K562 (cell line): Measurements from ENCODE around the gene STK16. TPM values are rescaled to one million over a fixed set of nuclear protein-coding genes. Genes with fewer than 3 reads are reported as not detected.
A peak's percentile ranks its signal among the peaks of the same experiment; 100 is the strongest.

Experiments used
- BCLAF1 ChIP-seq, 2 experiments: fragments of 450-650 bp in 1 of 2; IDR thresholded peaks; 2 replicates each; pipeline ENCODE4 v1.6.1; 2011 to 2017; ENCODE audit warnings: low read depth in 2 of 2, antibody characterized with exemption in 1 of 2, borderline replicate concordance in 1 of 2, low read length in 1 of 2, mild to moderate bottlenecking in 1 of 2, mixed read lengths in 1 of 2; ENCODE audit not compliant: control insufficient read depth in 1 of 2
- CBFB ChIP-seq: sonication (generic); formaldehyde crosslinking; IDR thresholded peaks from 2 replicates; pipeline ENCODE4 v1.4.0; 2020; ENCODE audit warnings: mild to moderate bottlenecking, missing genetic modification reagents
- CHCHD3 ChIP-seq: fragments of 250-450 bp; sonication (Bioruptor Pico); IDR thresholded peaks from 2 replicates; pipeline ENCODE4 v2.1.2; 2022; ENCODE audit warnings: mild to moderate bottlenecking
- HDAC6 ChIP-seq: IDR thresholded peaks from 2 replicates; pipeline ENCODE4 v1.6.1; 2012; ENCODE audit warnings: low read depth, mild to moderate bottlenecking, control low read depth, inconsistent platforms, low read length, moderate library complexity
- ILK ChIP-seq: fragments of 450-650 bp; IDR thresholded peaks from 2 replicates; pipeline ENCODE4 v1.6.1; 2016; ENCODE audit warnings: missing genetic modification characterization, low read depth, mild to moderate bottlenecking, missing compliant biosample characterization, moderate library complexity, borderline replicate concordance
- JUND ChIP-seq, 2 experiments: IDR thresholded peaks; 2 replicates in 1 of 2; 3 replicates in 1 of 2; pipeline ENCODE4 v1.6.1; 2011; ENCODE audit warnings: borderline replicate concordance in 2 of 2, low read depth in 2 of 2, low read length in 2 of 2, improper control_type of control experiment in 1 of 2, missing biosample characterization in 1 of 2, missing genetic modification characterization in 1 of 2, missing genetic modification reagents in 1 of 2
- KDM1A ChIP-seq, 2 experiments: fragments of 450-650 bp; IDR thresholded peaks; 2 replicates each; pipeline ENCODE4 v1.6.1; 2016; ENCODE audit warnings: mild to moderate bottlenecking in 2 of 2
- PHF20 ChIP-seq: fragments of 450-650 bp; IDR thresholded peaks from 2 replicates; pipeline ENCODE4 v1.6.1; 2018; ENCODE audit not compliant: partially characterized antibody
- PRDM10 ChIP-seq: fragments of 450-650 bp; IDR thresholded peaks from 2 replicates; pipeline ENCODE4 v1.6.1; 2018; ENCODE audit not compliant: partially characterized antibody
- PURB ChIP-seq: sonication (generic); formaldehyde crosslinking; IDR thresholded peaks from 2 replicates; pipeline ENCODE4 v1.9.0; 2021; ENCODE audit warnings: low read depth, mild to moderate bottlenecking, missing genetic modification reagents
- RERE ChIP-seq: sonication (generic); formaldehyde crosslinking; IDR thresholded peaks from 2 replicates; pipeline ENCODE4 v1.8.0; 2023; ENCODE audit warnings: missing genetic modification reagents, mild to moderate bottlenecking, borderline replicate concordance
- SMAD4 ChIP-seq: fragments of 250-450 bp; sonication (Bioruptor Pico); conservative IDR thresholded peaks from 2 replicates; pipeline ENCODE4 v1.8.0; 2021; ENCODE audit warnings: inconsistent platforms, mild to moderate bottlenecking, moderate library complexity
- ZNF197 ChIP-seq: fragments of 200-800 bp; sonication (Bioruptor generic); IDR thresholded peaks from 2 replicates; pipeline ENCODE4 v1.6.1; 2016; ENCODE audit warnings: low read depth, missing genetic modification characterization, missing compliant biosample characterization
- ZNF561 ChIP-seq: fragments of 450-650 bp; formaldehyde crosslinking; conservative IDR thresholded peaks from 2 replicates; pipeline ENCODE4 v1.4.0; 2020; ENCODE audit warnings: mild to moderate bottlenecking, moderate library complexity
- ZNF695 ChIP-seq: fragments of 450-650 bp; formaldehyde crosslinking; IDR thresholded peaks from 2 replicates; pipeline ENCODE4 v1.4.0; 2020; ENCODE audit warnings: mild to moderate bottlenecking, moderate library complexity
- ZNF830 ChIP-seq: fragments of 250-450 bp; sonication (Bioruptor Pico); IDR thresholded peaks from 2 replicates; pipeline ENCODE4 v1.5.0; 2021; ENCODE audit warnings: mild to moderate bottlenecking
- polyA plus RNA-seq, 8 experiments: library from polyadenylated mRNA; depleted of rRNA in 4 of 8; stranded (reverse) in 5 of 8; unstranded in 3 of 8; fragments of >200 nt; fragmentation: Nextera tagmentation in 2 of 8; fragmentation: Illumina TruSeq in 1 of 8; extraction: Ambion mirVana in 2 of 8; extraction: Trizol in 1 of 8; gene quantifications; 2 replicates each; pipeline versions ENCODE4 v1.2.1 to v1.2.3, GENCODE V29; 2011 to 2014; ENCODE audit warnings: inconsistent platforms in 1 of 8, missing spikeins in 1 of 8
- total RNA-seq, 7 experiments: library from RNA; depleted of rRNA in 6 of 7; stranded (reverse); fragments of >200 nt in 6 of 7; fragmentation: Illumina TruSeq in 2 of 7; extraction: Trizol in 2 of 7; gene quantifications; 2 replicates each; pipeline versions ENCODE4 v1.2.1 to v1.2.3, GENCODE V29; 2011 to 2021; ENCODE audit warnings: low replicate concordance in 1 of 7

Gene STK16
- total and polyA plus RNA-seq, 9 of the 15 experiments (the other 6 are each of a cell fraction or from before 2014, with no cell fraction given) = 5.4 to 36.2 (median 17.8) TPM

GRCh38 chr2:219272995-219273394 lies 27.7 kb downstream of the STK16 start (continued):
- TF ChIP-seq RERE (no peak), ZNF561 (CRISPR knock-in tag) (no peak), PRDM10 (no peak), CBFB (CRISPR knock-in tag) (no peak), ZNF197 (no peak), ILK (tag) (no peak), SMAD4 (CRISPR knock-in tag) (no peak), KDM1A (IDR thresholded peaks at IDR 0.05) (peak; percentile 27 to 48; a peak in 1 of 4 replicates), PHF20 (no peak), CHCHD3 (no peak), ZNF830 (CRISPR knock-in tag) (no peak), BCLAF1 (IDR thresholded peaks at IDR 0.05; ENCODE audit: borderline replicate concordance in 1 of 2, control insufficient read depth in 1 of 2, low read depth in 2 of 2, low read length in 1 of 2) (no peak), ZNF695 (CRISPR knock-in tag) (no peak), PURB (no peak), JUND (IDR thresholded peaks at IDR 0.05; ENCODE audit: borderline replicate concordance, low read depth, low read length) (0 out of 2 replicates have a peak, but pooled peaks have one; percentile 18), JUND (tag; IDR thresholded peaks at IDR 0.05; ENCODE audit: borderline replicate concordance, low read depth, low read length) (no peak), HDAC6 (no peak)
